NCI-H2171 treated with DMSO at 0.1 percent for 48 hours (cell line): Measurements from ENCODE around the gene TBC1D32.
"Not testable (repeated sequence)": the region's sequence is repeated elsewhere in the genome, so short reads cannot be mapped to it uniquely, and the experiment has no call there.

Source experiments
- DNase-seq: peaks from one replicate; lab custom pipeline; 2025; lab: John Stamatoyannopoulos, UW

The TBC1D32 gene

GRCh38 chr6:121334299-121335086 lies at the start of gene TBC1D32:
Gene TBC1D32 (minus strand): TSS chr6:121334480. CDS start chr6:121334430, 50 bp downstream.
- peak; percentile 90 for DNase-seq

GRCh38 chr6:121383478-121383877 lies 49.2 kb upstream of the TBC1D32 start:
- no peak for DNase-seq

GRCh38 chr6:121382467-121383121 lies 48.3 kb upstream of the TBC1D32 start:
- DNase-seq, result peak; percentile 84

GRCh38 chr6:121376411-121376810 lies 42.1 kb upstream of the TBC1D32 start:
- no peak for DNase-seq

GRCh38 chr6:121374219-121374618 lies 39.9 kb upstream of the TBC1D32 start:
- DNase-seq, result not testable (repeated sequence)

- no peak for DNase-seq
Measured at GRCh38 chr6:121365536-121366521, 31.5 kb upstream of the TBC1D32 start.

- no peak for DNase-seq
Measured at GRCh38 chr6:121356575-121356974, 22.3 kb upstream of the TBC1D32 start.

- no peak for DNase-seq
Measured at GRCh38 chr6:121354764-121355163, 20.5 kb upstream of the TBC1D32 start.

GRCh38 chr6:121352941-121353340 lies 18.7 kb upstream of the TBC1D32 start:
- no peak for DNase-seq

- no peak for DNase-seq
Measured at GRCh38 chr6:121351916-121352315, 17.6 kb upstream of the TBC1D32 start.

- DNase-seq, result no peak
Measured at GRCh38 chr6:121349596-121349995, 15.3 kb upstream of the TBC1D32 start.

GRCh38 chr6:121347484-121347883 lies 13.2 kb upstream of the TBC1D32 start:
- DNase-seq, result no peak

GRCh38 chr6:121344539-121344938 lies 10.3 kb upstream of the TBC1D32 start:
- no peak for DNase-seq

- DNase-seq, result no peak
Measured at GRCh38 chr6:121339639-121340226, 5.5 kb upstream of the TBC1D32 start.

- DNase-seq, result no peak
Measured at GRCh38 chr6:121338956-121339355, 4.7 kb upstream of the TBC1D32 start.

GRCh38 chr6:121338366-121338765 lies 4.1 kb upstream of the TBC1D32 start:
- DNase-seq, result no peak

- no peak for DNase-seq
Measured at GRCh38 chr6:121335087-121336008, 1.1 kb upstream of the TBC1D32 start.

- not testable (repeated sequence) for DNase-seq
Measured at GRCh38 chr6:121333694-121334093, 586 bp downstream of the TBC1D32 start.

GRCh38 chr6:121333196-121333595 lies 1.1 kb downstream of the TBC1D32 start:
- DNase-seq, result no peak

- no peak for DNase-seq
Measured at GRCh38 chr6:121330516-121330915, 3.8 kb downstream of the TBC1D32 start.

GRCh38 chr6:121321282-121321681 lies 13.0 kb downstream of the TBC1D32 start:
- no peak for DNase-seq
